Measurements from ENCODE around the gene RHEX. TPM values are rescaled to one million over a fixed set of nuclear protein-coding genes. Genes with fewer than 3 reads are reported as not detected.
"Not testable (repeated sequence)": the region's sequence is repeated elsewhere in the genome, so short reads cannot be mapped to it uniquely, and the experiment has no call there.

RHEX gene
- total and polyA plus RNA-seq, 9 donors, result 0.15 to 13.3 (median 1.8) TPM; not detected in 1

- no peaks in the 10 kb centered on the region for H3K27me3 ChIP-seq
- intact Hi-C loops (cut with DNase I), result no loop called here
- no peak for TF ChIP-seq POLR2A (IDR thresholded peaks at IDR 0.05)
- TF ChIP-seq EP300 (IDR thresholded peaks at IDR 0.05), result no peak
- no peak for TF ChIP-seq CTCF (IDR thresholded peaks at IDR 0.05)
- WGBS, 3 donors, result 50 to 54% (median 54%) methylated on average over 6 of the region's 6 CpGs
- no peaks in the 10 kb centered on the region for H3K4me1 ChIP-seq (ENCODE audit: insufficient read depth)
- DNase-seq, result no peak
- no peak overlapping the region for H3K27ac ChIP-seq
- H3K9me3 ChIP-seq, result no peaks in the 10 kb centered on the region
- no peaks in the 10 kb centered on the region for H3K36me3 ChIP-seq
- H3K4me3 ChIP-seq, result no peak overlapping the region
Observed at GRCh38 chr1:206062464-206062863, 9.5 kb downstream of the RHEX start.

GRCh38 chr1:206064001-206064400, 11.0 kb downstream of the RHEX start:
- DNase-seq; intact Hi-C loops (cut with DNase I): not testable (repeated sequence)

GRCh38 chr1:206064501-206064900, 11.5 kb downstream of the RHEX start:
- WGBS, 3 donors, result 93 to 96% (median 96%) methylated on average over 7 to 21 of the region's 25 CpGs
- DNase-seq; H3K27ac ChIP-seq; H3K4me1 ChIP-seq (ENCODE audit: insufficient read depth); H3K36me3 ChIP-seq; H3K9me3 ChIP-seq; intact Hi-C loops (cut with DNase I); H3K4me3 ChIP-seq; H3K27me3 ChIP-seq: not testable (repeated sequence)

More at GRCh38 chr1:206064001-206064400, 11.0 kb downstream of the RHEX start:
- H3K4me1 ChIP-seq (ENCODE audit: insufficient read depth); H3K27me3 ChIP-seq; H3K4me3 ChIP-seq; H3K27ac ChIP-seq; H3K36me3 ChIP-seq; H3K9me3 ChIP-seq: not testable (repeated sequence)
- WGBS, 3 donors, result 94 to 98% (median 98%) methylated on average over 12 to 30 of the region's 35 CpGs

- H3K27ac ChIP-seq, result no peak overlapping the region
- TF ChIP-seq POLR2A (IDR thresholded peaks at IDR 0.05) (no peak), EP300 (IDR thresholded peaks at IDR 0.05) (no peak), CTCF (IDR thresholded peaks at IDR 0.05) (no peak)
- H3K4me1 ChIP-seq (ENCODE audit: insufficient read depth), result no peaks in the 10 kb centered on the region
- DNase-seq, result no peak
- H3K36me3 ChIP-seq, result no peaks in the 10 kb centered on the region
- 91 to 92% (median 92%) methylated on average over 4 of the region's 4 CpGs for WGBS, 3 donors
- H3K4me3 ChIP-seq, result no peak overlapping the region
- H3K9me3 ChIP-seq, result no peaks in the 10 kb centered on the region
- intact Hi-C loops (cut with DNase I), result no loop called here
- H3K27me3 ChIP-seq, result no peaks in the 10 kb centered on the region
Observed at GRCh38 chr1:206065547-206066145, 12.7 kb downstream of the RHEX start.

GRCh38 chr1:206066479-206067171, 13.7 kb downstream of the RHEX start:
- no peak overlapping the region for H3K4me3 ChIP-seq
- no peak for DNase-seq
- intact Hi-C loops (cut with DNase I), result no loop called here
- H3K4me1 ChIP-seq (ENCODE audit: insufficient read depth), result no peaks in the 10 kb centered on the region
- no peak for TF ChIP-seq POLR2A (IDR thresholded peaks at IDR 0.05)
- no peak for TF ChIP-seq CTCF (IDR thresholded peaks at IDR 0.05)
- no peak for TF ChIP-seq EP300 (IDR thresholded peaks at IDR 0.05)
- H3K27me3 ChIP-seq, result no peaks in the 10 kb centered on the region
- no peak overlapping the region for H3K27ac ChIP-seq
- 56 to 64% (median 61%) methylated on average over 6 of the region's 6 CpGs for WGBS, 3 donors
- no peaks in the 10 kb centered on the region for H3K36me3 ChIP-seq
- H3K9me3 ChIP-seq, result no peaks in the 10 kb centered on the region

Data from ovary (tissue), 9 donors.